Measurements from ENCODE around the gene PPP6R2.

PPP6R2 gene

GRCh38 chr22:50338042-50338573, 5.0 kb upstream of the PPP6R2 start:
- H3K4me1 ChIP-seq (ENCODE audit: control insufficient read depth, insufficient read depth, low read length), result no peaks in the 10 kb centered on the region
- no peak overlapping the region for H3K27ac ChIP-seq (ENCODE audit: low read depth, low read length)
- H3K27me3 ChIP-seq (ENCODE audit: control insufficient read depth, insufficient read depth, low read length), result no peaks in the 10 kb centered on the region
- H3K36me3 ChIP-seq (ENCODE audit: control insufficient read depth, insufficient read depth, low read length), result no peaks in the 10 kb centered on the region
- H3K9me3 ChIP-seq (ENCODE audit: control insufficient read depth, insufficient read depth, low read depth, low read length), result peaks cover 6% of the 10 kb centered on the region; the same call in 1 of the 2 replicates
- no peak overlapping the region for H3K4me3 ChIP-seq (ENCODE audit: low read depth, low read length)
- H3K9ac ChIP-seq (ENCODE audit: low read length), result no peak overlapping the region

GRCh38 chr22:50338860-50339462, 4.2 kb upstream of the PPP6R2 start:
- Histone ChIP-seq H3K4me3 (ENCODE audit: low read depth, low read length) (no peak overlapping the region), H3K27me3 (ENCODE audit: control insufficient read depth, insufficient read depth, low read length) (no peaks in the 10 kb centered on the region), H3K27ac (ENCODE audit: low read depth, low read length) (no peak overlapping the region), H3K9me3 (ENCODE audit: control insufficient read depth, insufficient read depth, low read depth, low read length) (peaks cover 6% of the 10 kb centered on the region; the same call in 1 of the 2 replicates), H3K9ac (ENCODE audit: low read length) (no peak overlapping the region), H3K4me1 (ENCODE audit: control insufficient read depth, insufficient read depth, low read length) (no peaks in the 10 kb centered on the region), H3K36me3 (ENCODE audit: control insufficient read depth, insufficient read depth, low read length) (no peaks in the 10 kb centered on the region)

GRCh38 chr22:50339945-50340879, 2.9 kb upstream of the PPP6R2 start:
- H3K36me3 ChIP-seq (ENCODE audit: control insufficient read depth, insufficient read depth, low read length), result no peaks in the 10 kb centered on the region
- H3K4me3 ChIP-seq (ENCODE audit: low read depth, low read length), result no peak overlapping the region
- peaks cover 6% of the 10 kb centered on the region; the same call in 1 of the 2 replicates for H3K9me3 ChIP-seq (ENCODE audit: control insufficient read depth, insufficient read depth, low read depth, low read length)
- H3K4me1 ChIP-seq (ENCODE audit: control insufficient read depth, insufficient read depth, low read length), result no peaks in the 10 kb centered on the region
- no peak overlapping the region for H3K27ac ChIP-seq (ENCODE audit: low read depth, low read length)
- H3K27me3 ChIP-seq (ENCODE audit: control insufficient read depth, insufficient read depth, low read length), result no peaks in the 10 kb centered on the region
- no peak overlapping the region for H3K9ac ChIP-seq (ENCODE audit: low read length)

- H3K27me3 ChIP-seq (ENCODE audit: control insufficient read depth, insufficient read depth, low read length), result no peaks in the 10 kb centered on the region
- no peaks in the 10 kb centered on the region for H3K36me3 ChIP-seq (ENCODE audit: control insufficient read depth, insufficient read depth, low read length)
- H3K4me3 ChIP-seq (ENCODE audit: low read depth, low read length), result peak overlapping the region; percentile 82
- H3K9me3 ChIP-seq (ENCODE audit: control insufficient read depth, insufficient read depth, low read depth, low read length), result peaks cover 6% of the 10 kb centered on the region; the same call in 1 of the 2 replicates
- no peak overlapping the region for H3K27ac ChIP-seq (ENCODE audit: low read depth, low read length)
- peak overlapping the region; percentile 74 for H3K9ac ChIP-seq (ENCODE audit: low read length)
- no peaks in the 10 kb centered on the region for H3K4me1 ChIP-seq (ENCODE audit: control insufficient read depth, insufficient read depth, low read length)
These were observed 1.0 kb upstream of the PPP6R2 start for GRCh38 chr22:50341977-50342650.

GRCh38 chr22:50343541-50343935, 411 bp downstream of the PPP6R2 start:
- H3K9me3 ChIP-seq (ENCODE audit: control insufficient read depth, insufficient read depth, low read depth, low read length), result no peaks in the 10 kb centered on the region
- H3K9ac ChIP-seq (ENCODE audit: low read length), result peak overlapping the region; percentile 76
- no peaks in the 10 kb centered on the region for H3K27me3 ChIP-seq (ENCODE audit: control insufficient read depth, insufficient read depth, low read length)
- H3K4me1 ChIP-seq (ENCODE audit: control insufficient read depth, insufficient read depth, low read length), result no peaks in the 10 kb centered on the region
- 0 out of 2 replicates have a peak overlapping the region, but pooled peaks have one; percentile 29 for H3K27ac ChIP-seq (ENCODE audit: low read depth, low read length)
- peaks cover 4% of the 10 kb centered on the region; the same call in 1 of the 2 replicates for H3K36me3 ChIP-seq (ENCODE audit: control insufficient read depth, insufficient read depth, low read length)
- H3K4me3 ChIP-seq (ENCODE audit: low read depth, low read length), result peak overlapping the region; percentile 82

GRCh38 chr22:50346470-50346869, 3.3 kb downstream of the PPP6R2 start:
- Histone ChIP-seq H3K36me3 (ENCODE audit: control insufficient read depth, insufficient read depth, low read length) (peaks cover 4% of the 10 kb centered on the region; the same call in 1 of the 2 replicates), H3K4me3 (ENCODE audit: low read depth, low read length) (no peak overlapping the region), H3K4me1 (ENCODE audit: control insufficient read depth, insufficient read depth, low read length) (no peaks in the 10 kb centered on the region), H3K9ac (ENCODE audit: low read length) (no peak overlapping the region), H3K27me3 (ENCODE audit: control insufficient read depth, insufficient read depth, low read length) (no peaks in the 10 kb centered on the region), H3K9me3 (ENCODE audit: control insufficient read depth, insufficient read depth, low read depth, low read length) (no peaks in the 10 kb centered on the region), H3K27ac (ENCODE audit: low read depth, low read length) (no peak overlapping the region)

GRCh38 chr22:50347157-50347556, 4.0 kb downstream of the PPP6R2 start:
- Histone ChIP-seq H3K9me3 (ENCODE audit: control insufficient read depth, insufficient read depth, low read depth, low read length) (no peaks in the 10 kb centered on the region), H3K36me3 (ENCODE audit: control insufficient read depth, insufficient read depth, low read length) (peaks cover 4% of the 10 kb centered on the region; the same call in 1 of the 2 replicates), H3K4me1 (ENCODE audit: control insufficient read depth, insufficient read depth, low read length) (no peaks in the 10 kb centered on the region), H3K27ac (ENCODE audit: low read depth, low read length) (no peak overlapping the region), H3K27me3 (ENCODE audit: control insufficient read depth, insufficient read depth, low read length) (no peaks in the 10 kb centered on the region), H3K4me3 (ENCODE audit: low read depth, low read length) (no peak overlapping the region), H3K9ac (ENCODE audit: low read length) (no peak overlapping the region)

GRCh38 chr22:50348058-50348457, 4.9 kb downstream of the PPP6R2 start:
- no peaks in the 10 kb centered on the region for H3K27me3 ChIP-seq (ENCODE audit: control insufficient read depth, insufficient read depth, low read length)
- H3K27ac ChIP-seq (ENCODE audit: low read depth, low read length), result no peak overlapping the region
- H3K9ac ChIP-seq (ENCODE audit: low read length), result no peak overlapping the region
- H3K9me3 ChIP-seq (ENCODE audit: control insufficient read depth, insufficient read depth, low read depth, low read length), result no peaks in the 10 kb centered on the region
- H3K36me3 ChIP-seq (ENCODE audit: control insufficient read depth, insufficient read depth, low read length), result peaks cover 8% of the 10 kb centered on the region; the same call in 1 of the 2 replicates
- H3K4me3 ChIP-seq (ENCODE audit: low read depth, low read length), result no peak overlapping the region
- H3K4me1 ChIP-seq (ENCODE audit: control insufficient read depth, insufficient read depth, low read length), result no peaks in the 10 kb centered on the region

- Histone ChIP-seq H3K4me1 (ENCODE audit: control insufficient read depth, insufficient read depth, low read length) (no peaks in the 10 kb centered on the region), H3K9ac (ENCODE audit: low read length) (no peak overlapping the region), H3K27ac (ENCODE audit: low read depth, low read length) (no peak overlapping the region), H3K9me3 (ENCODE audit: control insufficient read depth, insufficient read depth, low read depth, low read length) (no peaks in the 10 kb centered on the region), H3K36me3 (ENCODE audit: control insufficient read depth, insufficient read depth, low read length) (peaks cover 15% of the 10 kb centered on the region), H3K4me3 (ENCODE audit: low read depth, low read length) (no peak overlapping the region), H3K27me3 (ENCODE audit: control insufficient read depth, insufficient read depth, low read length) (no peaks in the 10 kb centered on the region)
These were observed 13.1 kb downstream of the PPP6R2 start for GRCh38 chr22:50356186-50356585.

- H3K27ac ChIP-seq (ENCODE audit: low read depth, low read length), result no peak overlapping the region
- no peak overlapping the region for H3K4me3 ChIP-seq (ENCODE audit: low read depth, low read length)
- no peaks in the 10 kb centered on the region for H3K9me3 ChIP-seq (ENCODE audit: control insufficient read depth, insufficient read depth, low read depth, low read length)
- peaks cover 3% of the 10 kb centered on the region; the same call in 1 of the 2 replicates for H3K4me1 ChIP-seq (ENCODE audit: control insufficient read depth, insufficient read depth, low read length)
- H3K9ac ChIP-seq (ENCODE audit: low read length), result no peak overlapping the region
- no peaks in the 10 kb centered on the region for H3K27me3 ChIP-seq (ENCODE audit: control insufficient read depth, insufficient read depth, low read length)
- peaks cover 15% of the 10 kb centered on the region for H3K36me3 ChIP-seq (ENCODE audit: control insufficient read depth, insufficient read depth, low read length)
These were observed 14.1 kb downstream of the PPP6R2 start for GRCh38 chr22:50357222-50357621.

Measured in HUES6 (cell line).